Measurements from ENCODE around the gene PGS1.
"Not testable (repeated sequence)": the region's sequence is repeated elsewhere in the genome, so short reads cannot be mapped to it uniquely, and the experiment has no call there.

PGS1 gene, protein sequence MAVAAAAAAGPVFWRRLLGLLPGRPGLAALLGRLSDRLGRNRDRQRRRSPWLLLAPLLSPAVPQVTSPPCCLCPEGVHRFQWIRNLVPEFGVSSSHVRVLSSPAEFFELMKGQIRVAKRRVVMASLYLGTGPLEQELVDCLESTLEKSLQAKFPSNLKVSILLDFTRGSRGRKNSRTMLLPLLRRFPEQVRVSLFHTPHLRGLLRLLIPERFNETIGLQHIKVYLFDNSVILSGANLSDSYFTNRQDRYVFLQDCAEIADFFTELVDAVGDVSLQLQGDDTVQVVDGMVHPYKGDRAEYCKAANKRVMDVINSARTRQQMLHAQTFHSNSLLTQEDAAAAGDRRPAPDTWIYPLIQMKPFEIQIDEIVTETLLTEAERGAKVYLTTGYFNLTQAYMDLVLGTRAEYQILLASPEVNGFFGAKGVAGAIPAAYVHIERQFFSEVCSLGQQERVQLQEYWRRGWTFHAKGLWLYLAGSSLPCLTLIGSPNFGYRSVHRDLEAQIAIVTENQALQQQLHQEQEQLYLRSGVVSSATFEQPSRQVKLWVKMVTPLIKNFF

DNA sequence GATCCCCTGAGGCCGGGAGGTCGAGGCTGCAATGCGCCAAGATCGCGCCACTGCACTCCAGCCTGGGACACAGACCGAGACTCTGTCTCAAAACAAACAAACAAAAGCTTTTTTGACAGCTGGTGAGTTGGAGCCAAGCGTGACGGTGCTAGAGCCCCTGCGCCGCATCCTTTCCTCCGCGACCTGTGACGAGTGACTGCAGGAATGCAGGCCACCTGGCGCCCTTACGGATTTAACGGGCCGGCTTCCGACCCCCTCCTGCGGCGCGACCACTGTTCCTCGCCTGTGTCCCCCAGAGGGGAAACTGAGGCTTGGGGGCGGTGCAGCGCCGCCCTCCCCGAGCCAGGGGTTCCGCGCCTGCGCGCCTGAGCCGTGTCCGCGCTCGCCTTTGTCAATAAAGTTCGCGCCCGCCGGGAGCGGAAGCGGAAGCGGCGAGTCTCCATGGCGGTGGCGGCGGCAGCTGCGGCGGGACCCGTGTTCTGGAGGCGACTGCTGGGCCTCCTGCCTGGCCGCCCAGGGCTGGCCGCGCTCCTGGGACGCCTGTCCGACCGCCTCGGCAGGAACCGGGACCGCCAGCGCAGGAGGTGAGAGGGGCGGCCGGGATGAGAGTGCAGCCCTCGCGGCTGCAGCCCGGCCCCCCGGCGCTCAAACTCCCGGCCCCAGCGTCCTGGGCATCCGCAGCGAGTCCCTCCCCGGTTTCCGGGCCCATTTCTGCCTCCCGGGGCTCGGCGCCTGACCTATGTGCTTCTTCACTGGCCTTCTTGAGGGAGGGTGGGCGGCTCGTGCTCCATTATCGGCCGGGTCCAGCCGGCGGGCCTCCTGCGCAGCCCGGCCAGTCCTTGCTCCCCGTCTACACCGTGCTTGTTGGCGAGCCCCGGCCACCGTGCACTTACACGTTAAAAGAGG lies at the start of gene PGS1:
TSS of gene PGS1 (plus strand) at position 425 of the 906 bp plus-strand sequence. CDS start at position 442, 17 bp downstream.
- Histone ChIP-seq H3K36me3 (ENCODE audit: low read length) (no peaks in the 10 kb centered on the region), H3K27me3 (ENCODE audit: low read length) (no peaks in the 10 kb centered on the region), H3K9ac (ENCODE audit: low read length) (peak within 1 kb of the TSS; percentile 90), H3K4me3 (ENCODE audit: insufficient read depth, low read length, poor library complexity, severe bottlenecking) (peak within 1 kb of the TSS; percentile 96), H3K27ac (ENCODE audit: low read depth, low read length) (no peak within 1 kb of the TSS), H3K4me2 (ENCODE audit: low read depth, low read length, poor library complexity, severe bottlenecking) (peak within 1 kb of the TSS; percentile 92), H3K79me2 (ENCODE audit: insufficient read depth, low read length) (peaks cover 47% of the 10 kb centered on the region), H4K20me1 (ENCODE audit: low read depth, low read length) (no peaks in the 10 kb centered on the region; the same call in 1 of the 2 replicates), H3F3A (ENCODE audit: insufficient read depth) (no peaks in the 10 kb centered on the region), H2AFZ (ENCODE audit: low read depth, low read length, severe bottlenecking) (peak within 1 kb of the TSS; percentile 83), H3K9me3 (ENCODE audit: insufficient read depth, low read length) (no peaks in the 10 kb centered on the region), H3K9me2 (replicated peaks; ENCODE audit: insufficient read depth, low read length) (no peaks in the 10 kb centered on the region)
- TF ChIP-seq, protein P1, sequence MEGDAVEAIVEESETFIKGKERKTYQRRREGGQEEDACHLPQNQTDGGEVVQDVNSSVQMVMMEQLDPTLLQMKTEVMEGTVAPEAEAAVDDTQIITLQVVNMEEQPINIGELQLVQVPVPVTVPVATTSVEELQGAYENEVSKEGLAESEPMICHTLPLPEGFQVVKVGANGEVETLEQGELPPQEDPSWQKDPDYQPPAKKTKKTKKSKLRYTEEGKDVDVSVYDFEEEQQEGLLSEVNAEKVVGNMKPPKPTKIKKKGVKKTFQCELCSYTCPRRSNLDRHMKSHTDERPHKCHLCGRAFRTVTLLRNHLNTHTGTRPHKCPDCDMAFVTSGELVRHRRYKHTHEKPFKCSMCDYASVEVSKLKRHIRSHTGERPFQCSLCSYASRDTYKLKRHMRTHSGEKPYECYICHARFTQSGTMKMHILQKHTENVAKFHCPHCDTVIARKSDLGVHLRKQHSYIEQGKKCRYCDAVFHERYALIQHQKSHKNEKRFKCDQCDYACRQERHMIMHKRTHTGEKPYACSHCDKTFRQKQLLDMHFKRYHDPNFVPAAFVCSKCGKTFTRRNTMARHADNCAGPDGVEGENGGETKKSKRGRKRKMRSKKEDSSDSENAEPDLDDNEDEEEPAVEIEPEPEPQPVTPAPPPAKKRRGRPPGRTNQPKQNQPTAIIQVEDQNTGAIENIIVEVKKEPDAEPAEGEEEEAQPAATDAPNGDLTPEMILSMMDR (IDR thresholded peaks at IDR 0.05; ENCODE audit: insufficient read depth, low read length, poor library complexity, severe bottlenecking): no peak
- TF ChIP-seq EZH2phosphoT487 (conservative IDR thresholded peaks at IDR 0.05; ENCODE audit: low read length): no peak

DNA sequence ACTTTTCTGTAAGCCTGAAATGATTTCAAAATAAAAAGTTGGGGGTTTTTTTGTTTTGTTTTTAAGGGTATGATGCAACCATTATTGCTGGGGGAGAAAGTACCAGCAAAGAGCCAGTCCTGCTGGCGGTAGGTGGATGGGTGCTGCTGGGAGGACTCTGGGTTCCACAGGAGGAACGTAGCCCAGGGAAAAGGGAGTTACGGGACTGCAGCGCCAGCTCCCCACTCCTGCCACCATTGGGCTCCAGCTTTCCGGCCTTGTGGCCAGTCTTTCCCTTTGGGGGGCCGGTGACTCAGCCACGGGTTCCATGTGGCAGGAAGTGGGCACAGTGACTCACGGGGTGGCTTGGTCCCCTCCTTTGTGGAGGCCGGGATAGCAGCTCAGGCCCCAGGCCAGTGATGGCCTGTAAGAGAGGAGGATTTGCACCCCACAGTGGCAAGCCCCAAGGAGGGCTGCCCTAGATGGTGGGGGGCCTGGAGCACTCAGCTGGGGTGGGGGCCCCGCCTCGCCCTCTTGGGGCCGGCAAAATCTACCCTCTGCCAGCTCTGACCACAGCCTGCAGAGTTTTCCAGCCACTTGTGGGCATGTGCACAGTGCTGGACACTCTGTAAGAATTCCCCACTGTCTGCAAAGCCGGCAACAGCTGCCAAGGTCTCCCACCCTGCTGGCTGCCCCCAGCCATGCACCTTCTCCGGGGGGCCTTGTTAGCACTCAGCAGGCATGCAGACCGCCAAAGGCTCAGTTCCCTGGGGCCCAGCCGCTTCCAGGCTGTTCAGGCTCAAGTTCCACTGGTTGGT lies 49.0 kb upstream of the PGS1 start:
- Histone ChIP-seq H3K36me3 (ENCODE audit: low read length) (no peaks in the 10 kb centered on the region), H3K9me3 (ENCODE audit: insufficient read depth, low read length) (no peaks in the 10 kb centered on the region), H3K27ac (ENCODE audit: low read depth, low read length) (no peak overlapping the region), H4K20me1 (ENCODE audit: low read depth, low read length) (no peaks in the 10 kb centered on the region), H3K9me2 (replicated peaks; ENCODE audit: insufficient read depth, low read length) (no peaks in the 10 kb centered on the region), H3K4me3 (ENCODE audit: insufficient read depth, low read length, poor library complexity, severe bottlenecking) (no peak overlapping the region), H2AFZ (ENCODE audit: low read depth, low read length, severe bottlenecking) (no peak overlapping the region), H3F3A (ENCODE audit: insufficient read depth) (no peaks in the 10 kb centered on the region), H3K4me2 (ENCODE audit: low read depth, low read length, poor library complexity, severe bottlenecking) (no peak overlapping the region), H3K79me2 (ENCODE audit: insufficient read depth, low read length) (no peaks in the 10 kb centered on the region), H3K9ac (ENCODE audit: low read length) (no peak overlapping the region), H3K27me3 (ENCODE audit: low read length) (no peaks in the 10 kb centered on the region)
- no peak for TF ChIP-seq EZH2phosphoT487 (conservative IDR thresholded peaks at IDR 0.05; ENCODE audit: low read length)
- TF ChIP-seq, protein P1 (IDR thresholded peaks at IDR 0.05; ENCODE audit: insufficient read depth, low read length, poor library complexity, severe bottlenecking): no peak

DNA sequence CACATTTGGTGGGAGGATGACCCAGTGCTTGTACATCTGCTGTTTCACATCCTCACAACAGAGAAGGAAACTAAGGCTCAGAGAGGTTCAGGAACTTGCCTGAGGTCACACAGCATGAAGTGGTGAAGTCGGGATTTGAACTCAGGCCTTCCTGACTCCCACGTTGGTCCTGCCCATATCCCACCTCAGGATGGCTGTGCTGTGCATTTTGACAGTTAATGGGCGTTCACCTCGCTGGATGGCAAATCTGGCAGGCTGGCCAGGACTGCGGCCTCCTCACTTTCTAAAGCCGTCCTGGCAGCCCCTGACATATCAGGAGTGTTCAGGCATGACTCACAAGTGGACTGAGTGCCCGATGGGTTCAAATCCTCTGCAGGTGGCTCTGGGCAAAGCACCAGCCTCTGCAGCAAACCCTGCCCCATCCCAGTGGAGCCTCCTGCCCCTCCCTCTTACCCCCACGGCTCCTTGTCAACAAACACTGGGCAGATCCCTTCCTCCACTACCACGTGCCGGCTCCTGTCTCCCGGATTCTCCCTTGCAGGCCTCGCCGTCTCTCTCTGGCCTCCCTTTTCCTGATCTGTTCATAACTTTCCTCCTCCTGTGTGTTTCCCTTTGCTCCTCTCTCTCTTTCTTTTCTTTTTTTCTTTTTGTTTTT lies 47.8 kb upstream of the PGS1 start:
- no peaks in the 10 kb centered on the region for H3K9me2 ChIP-seq (replicated peaks; ENCODE audit: insufficient read depth, low read length)
- H3K9me3 ChIP-seq (ENCODE audit: insufficient read depth, low read length): no peaks in the 10 kb centered on the region
- H2AFZ ChIP-seq (ENCODE audit: low read depth, low read length, severe bottlenecking): no peak overlapping the region
- H4K20me1 ChIP-seq (ENCODE audit: low read depth, low read length): no peaks in the 10 kb centered on the region
- TF ChIP-seq EZH2phosphoT487 (conservative IDR thresholded peaks at IDR 0.05; ENCODE audit: low read length): no peak
- TF ChIP-seq, protein P1 (IDR thresholded peaks at IDR 0.05; ENCODE audit: insufficient read depth, low read length, poor library complexity, severe bottlenecking): no peak
- H3K4me3 ChIP-seq (ENCODE audit: insufficient read depth, low read length, poor library complexity, severe bottlenecking): no peak overlapping the region
- no peaks in the 10 kb centered on the region for H3K27me3 ChIP-seq (ENCODE audit: low read length)
- no peak overlapping the region for H3K4me2 ChIP-seq (ENCODE audit: low read depth, low read length, poor library complexity, severe bottlenecking)
- H3F3A ChIP-seq (ENCODE audit: insufficient read depth): no peaks in the 10 kb centered on the region
- H3K9ac ChIP-seq (ENCODE audit: low read length): no peak overlapping the region
- no peak overlapping the region for H3K27ac ChIP-seq (ENCODE audit: low read depth, low read length)
- H3K36me3 ChIP-seq (ENCODE audit: low read length): no peaks in the 10 kb centered on the region
- H3K79me2 ChIP-seq (ENCODE audit: insufficient read depth, low read length): no peaks in the 10 kb centered on the region

DNA sequence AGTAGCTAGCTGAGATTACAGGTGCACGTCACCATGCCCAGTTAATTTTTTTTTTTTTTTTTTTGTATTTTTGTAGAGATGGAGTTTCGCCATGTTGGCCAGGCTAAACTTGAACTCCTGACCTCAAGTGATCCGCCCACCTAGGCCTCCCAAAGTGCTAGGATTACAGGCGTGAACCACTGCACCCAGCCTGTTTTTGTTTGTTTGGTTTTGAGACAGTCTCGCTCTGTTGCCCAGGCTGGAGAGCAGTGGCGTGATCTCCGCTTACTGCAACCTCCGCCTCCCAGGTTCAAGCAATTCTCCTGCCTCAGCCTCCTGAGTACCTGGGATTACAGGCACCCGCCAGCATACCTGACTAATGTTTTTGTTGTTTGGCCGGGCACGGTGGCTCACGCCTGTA lies 47.1 kb upstream of the PGS1 start:
- H4K20me1 ChIP-seq (ENCODE audit: low read depth, low read length); H3K27me3 ChIP-seq (ENCODE audit: low read length); H3K27ac ChIP-seq (ENCODE audit: low read depth, low read length); H3K36me3 ChIP-seq (ENCODE audit: low read length); H3K4me3 ChIP-seq (ENCODE audit: insufficient read depth, low read length, poor library complexity, severe bottlenecking); H3F3A ChIP-seq (ENCODE audit: insufficient read depth); H3K9ac ChIP-seq (ENCODE audit: low read length); H3K9me2 ChIP-seq (replicated peaks; ENCODE audit: insufficient read depth, low read length); H3K9me3 ChIP-seq (ENCODE audit: insufficient read depth, low read length); H3K79me2 ChIP-seq (ENCODE audit: insufficient read depth, low read length); H3K4me2 ChIP-seq (ENCODE audit: low read depth, low read length, poor library complexity, severe bottlenecking); H2AFZ ChIP-seq (ENCODE audit: low read depth, low read length, severe bottlenecking): not testable (repeated sequence)
